Suprapubic skin (tissue), 4 donors: ENCODE data around the gene AP1S3.

Experiments
- CTCF ChIP-seq, 2 donors: fragments of 200-600 bp in 1 of 2; fragments of 450-650 bp in 1 of 2; sonication (generic) in 1 of 2; IDR thresholded peaks; one replicate each; pipeline ENCODE4 v1.5.1; 2016 to 2019; ENCODE audit warnings: antibody characterized with exemption in 2 of 2, mild to moderate bottlenecking in 1 of 2, moderate library complexity in 1 of 2
- EP300 ChIP-seq: sonication (generic); formaldehyde crosslinking; IDR thresholded peaks from one replicate; pipeline ENCODE4 v1.6.1; 2017; ENCODE audit warnings: antibody characterized with exemption
- POLR2AphosphoS5 ChIP-seq, 3 donors: sonication (generic); formaldehyde crosslinking; IDR thresholded peaks; one replicate each; pipeline ENCODE4 v1.6.1; 2017; ENCODE audit warnings: antibody characterized with exemption in 3 of 3

- TF ChIP-seq POLR2AphosphoS5 (IDR thresholded peaks at IDR 0.05) (no peak), CTCF (IDR thresholded peaks at IDR 0.05) (no peak), EP300 (no peak)
These were observed 63.2 kb downstream of the AP1S3 start for GRCh38 chr2:223774193-223774592.
